H1 (cell line): ENCODE data around the gene CDH2. TPM values are rescaled to one million over a fixed set of nuclear protein-coding genes. Genes with fewer than 3 reads are reported as not detected.

Experiments
- CBX5 ChIP-seq: fragments of 300-800, 300-1000 bp; sonication (generic); IDR thresholded peaks from 2 replicates; pipeline ENCODE4 v1.7.1; 2016; ENCODE audit warnings: antibody characterized with exemption, low read length, low read depth
- CTBP2 ChIP-seq: IDR thresholded peaks from 2 replicates; pipeline ENCODE4 v1.7.0; 2011; ENCODE audit warnings: borderline replicate concordance, mild to moderate bottlenecking, moderate library complexity, mixed read lengths, low read length; ENCODE audit not compliant: insufficient read depth, insufficient read length
- polyA plus RNA-seq, 7 experiments: library from polyadenylated mRNA; depleted of rRNA in 3 of 7; stranded (reverse) in 5 of 7; unstranded in 2 of 7; fragments of >200 nt in 5 of 7; fragments of 200-250 nt in 2 of 7; gene quantifications; 1 replicate in 5 of 7; 2 replicates in 1 of 7; 4 replicates in 1 of 7; pipeline versions ENCODE4 v1.2.1 to v1.2.3, GENCODE V29; 2011 to 2013; ENCODE audit warnings: missing spikeins in 2 of 7, mixed read lengths in 2 of 7
- total RNA-seq: library from RNA; stranded (reverse); fragmentation: NEBNext Ultra II Directional; extraction: Animal tissue kit (Norgen Biotek cat#: 25700); gene quantifications from 2 replicates; pipeline ENCODE4 v1.2.1, GENCODE V29; 2021

CDH2 gene
- total and polyA plus RNA-seq, 2 of the 8 experiments (the other 6 are each of a cell fraction or from before 2014, with no cell fraction given): 15.0 to 56.5 TPM

DNA sequence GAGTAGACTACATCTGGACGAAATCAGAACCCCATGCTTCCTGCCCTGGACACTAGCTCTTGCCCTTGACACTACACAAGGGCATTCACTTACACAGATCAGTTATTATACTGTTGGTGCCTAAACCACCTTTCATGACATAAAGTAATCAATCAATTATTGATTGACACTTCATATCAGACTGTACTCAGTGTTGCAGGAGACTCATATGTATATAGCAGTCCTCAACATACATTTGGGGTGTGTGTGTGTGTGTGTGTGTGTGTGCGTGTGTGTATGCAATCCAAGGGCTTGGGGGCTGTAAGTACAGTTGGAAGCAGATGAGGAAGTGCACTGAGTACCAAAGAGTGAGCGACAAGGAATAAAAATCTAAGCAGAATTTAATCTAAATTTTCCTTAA is 5.1 kb downstream of the CDH2 start (continued):
- TF ChIP-seq CTBP2 (no peak), CBX5 (no peak)
